Measurements from ENCODE around the gene WTAP. TPM values are rescaled to one million over a fixed set of nuclear protein-coding genes. Genes with fewer than 3 reads are reported as not detected.
A peak's percentile ranks its signal among the peaks of the same experiment; 100 is the strongest.
"Not testable (repeated sequence)": the region's sequence is repeated elsewhere in the genome, so short reads cannot be mapped to it uniquely, and the experiment has no call there.

WTAP gene
- total RNA-seq, 1 donor from 2014 or later = 78.4 TPM

DNA sequence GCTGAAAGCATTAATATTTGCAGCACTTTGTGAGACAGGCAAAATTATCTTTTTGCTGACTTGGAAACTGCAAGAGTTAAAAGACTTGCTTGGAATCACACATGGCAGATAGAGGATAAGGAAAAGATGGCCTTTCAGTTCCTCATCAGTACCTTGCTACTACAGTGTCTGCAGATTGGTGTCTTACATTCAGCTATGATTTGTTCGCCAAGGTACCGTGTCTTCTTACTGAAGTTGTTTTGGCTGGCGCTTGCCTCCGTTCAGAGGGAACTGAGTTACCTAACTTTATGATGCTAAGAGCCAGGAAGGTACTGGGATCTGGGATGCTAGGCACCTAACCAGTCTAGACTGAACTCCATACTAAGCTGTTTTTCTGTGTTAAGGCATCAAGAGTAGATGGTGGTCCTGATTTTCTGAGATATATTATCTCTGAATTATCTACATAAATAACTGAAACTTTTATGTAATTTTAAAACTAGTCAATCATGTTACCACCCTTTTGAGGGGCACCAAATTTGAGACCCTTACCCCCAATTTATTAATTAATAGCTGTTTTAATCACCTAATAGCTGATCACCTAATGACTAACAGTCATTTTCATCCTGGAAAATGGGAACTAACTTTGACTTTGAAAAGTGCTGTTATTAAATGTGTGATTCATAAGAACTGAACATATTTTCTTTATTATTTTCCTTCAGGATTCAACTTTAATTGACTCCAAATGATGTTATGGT lies 2.5 kb downstream of the WTAP start:
- Histone ChIP-seq H3K4me1 (peaks cover 75% of the 10 kb centered on the region), H3K27ac (no peak overlapping the region), H3K9me3 (no peaks in the 10 kb centered on the region), H3K27me3 (ENCODE audit: low read depth) (no peaks in the 10 kb centered on the region), H3K4me3 (peak overlapping the region; percentile 85), H3K36me3 (no peaks in the 10 kb centered on the region)
- ATAC-seq = no peak
- TF ChIP-seq, protein P1, sequence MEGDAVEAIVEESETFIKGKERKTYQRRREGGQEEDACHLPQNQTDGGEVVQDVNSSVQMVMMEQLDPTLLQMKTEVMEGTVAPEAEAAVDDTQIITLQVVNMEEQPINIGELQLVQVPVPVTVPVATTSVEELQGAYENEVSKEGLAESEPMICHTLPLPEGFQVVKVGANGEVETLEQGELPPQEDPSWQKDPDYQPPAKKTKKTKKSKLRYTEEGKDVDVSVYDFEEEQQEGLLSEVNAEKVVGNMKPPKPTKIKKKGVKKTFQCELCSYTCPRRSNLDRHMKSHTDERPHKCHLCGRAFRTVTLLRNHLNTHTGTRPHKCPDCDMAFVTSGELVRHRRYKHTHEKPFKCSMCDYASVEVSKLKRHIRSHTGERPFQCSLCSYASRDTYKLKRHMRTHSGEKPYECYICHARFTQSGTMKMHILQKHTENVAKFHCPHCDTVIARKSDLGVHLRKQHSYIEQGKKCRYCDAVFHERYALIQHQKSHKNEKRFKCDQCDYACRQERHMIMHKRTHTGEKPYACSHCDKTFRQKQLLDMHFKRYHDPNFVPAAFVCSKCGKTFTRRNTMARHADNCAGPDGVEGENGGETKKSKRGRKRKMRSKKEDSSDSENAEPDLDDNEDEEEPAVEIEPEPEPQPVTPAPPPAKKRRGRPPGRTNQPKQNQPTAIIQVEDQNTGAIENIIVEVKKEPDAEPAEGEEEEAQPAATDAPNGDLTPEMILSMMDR (IDR thresholded peaks at IDR 0.05) = no peak
- no peak for DNase-seq
- intact Hi-C loops (cut with DNase I) = no loop called here

DNA sequence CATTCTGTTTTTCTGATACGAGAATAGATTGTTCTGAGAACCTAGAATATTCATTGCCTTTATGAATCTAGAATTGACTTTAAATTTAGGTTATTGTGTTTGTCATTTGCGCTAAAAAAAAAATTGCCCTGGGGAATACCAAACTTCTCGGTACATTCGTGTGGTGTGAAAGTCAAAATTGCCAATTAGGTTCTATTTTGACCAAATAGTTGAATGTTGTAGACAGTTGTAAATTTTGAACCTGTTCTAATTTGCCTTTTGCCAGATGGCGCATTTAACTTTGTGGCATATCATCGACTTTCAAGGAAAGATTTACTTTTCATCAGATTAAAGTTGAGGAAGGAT lies 3.0 kb downstream of the WTAP start:
- intact Hi-C loops (cut with DNase I) = no loop called here
- H3K9me3 ChIP-seq = no peaks in the 10 kb centered on the region
- DNase-seq = no peak
- no peak for ATAC-seq
- H3K4me3 ChIP-seq = no peak overlapping the region
- H3K27ac ChIP-seq = no peak overlapping the region
- H3K36me3 ChIP-seq = no peaks in the 10 kb centered on the region
- H3K27me3 ChIP-seq (ENCODE audit: low read depth) = no peaks in the 10 kb centered on the region
- H3K4me1 ChIP-seq = peaks cover 76% of the 10 kb centered on the region
- TF ChIP-seq, protein P1 (IDR thresholded peaks at IDR 0.05) = no peak

DNA sequence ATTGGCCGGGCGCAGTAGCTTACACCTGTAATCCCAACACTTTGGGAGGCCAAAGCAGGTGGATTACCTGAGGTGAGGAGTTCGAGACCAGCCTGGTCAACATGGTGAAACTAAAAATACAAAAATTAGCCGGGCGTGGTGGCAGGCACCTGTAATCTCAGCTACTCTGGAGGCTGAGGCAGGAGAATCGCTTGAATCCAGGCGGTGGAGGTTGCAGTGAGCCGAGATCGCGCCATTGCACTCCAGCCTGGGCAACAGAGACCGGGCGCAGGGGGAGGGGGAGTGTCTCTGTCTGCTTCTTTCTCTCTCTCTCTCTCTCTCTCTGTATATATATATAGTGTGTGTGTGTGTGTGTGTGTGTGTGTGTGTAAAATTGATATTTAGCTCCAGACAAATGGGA lies 5.2 kb downstream of the WTAP start:
- H3K27ac ChIP-seq; ATAC-seq; DNase-seq; H3K4me3 ChIP-seq; intact Hi-C loops (cut with DNase I); H3K27me3 ChIP-seq (ENCODE audit: low read depth); H3K9me3 ChIP-seq; H3K36me3 ChIP-seq: not testable (repeated sequence)
- H3K4me1 ChIP-seq = peaks cover 72% of the 10 kb centered on the region

DNA sequence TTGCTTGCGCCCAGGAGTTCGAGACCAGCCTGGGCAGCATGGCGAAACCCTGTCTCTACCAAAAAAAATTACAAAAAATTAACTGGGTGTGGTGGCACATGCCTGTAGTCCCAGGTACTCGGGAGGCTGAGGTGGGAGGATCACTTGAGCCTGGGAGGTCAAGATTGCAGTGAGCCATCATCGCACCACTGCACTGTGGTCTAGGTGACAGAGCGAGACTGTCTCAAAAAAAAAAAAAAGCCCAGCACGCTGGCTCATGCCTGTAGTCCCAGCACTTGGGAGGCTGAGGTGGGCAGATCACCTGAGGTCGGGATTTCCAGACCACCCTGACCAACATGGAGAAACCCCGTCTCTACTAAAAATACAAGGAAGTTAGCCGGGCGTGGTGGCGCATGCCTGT lies 6.1 kb downstream of the WTAP start:
- intact Hi-C loops (cut with DNase I); ATAC-seq; H3K9me3 ChIP-seq; H3K27ac ChIP-seq; DNase-seq; H3K4me3 ChIP-seq; H3K27me3 ChIP-seq (ENCODE audit: low read depth): not testable (repeated sequence)
- Histone ChIP-seq H3K4me1 (peaks cover 75% of the 10 kb centered on the region), H3K36me3 (peaks cover 17% of the 10 kb centered on the region)

DNA sequence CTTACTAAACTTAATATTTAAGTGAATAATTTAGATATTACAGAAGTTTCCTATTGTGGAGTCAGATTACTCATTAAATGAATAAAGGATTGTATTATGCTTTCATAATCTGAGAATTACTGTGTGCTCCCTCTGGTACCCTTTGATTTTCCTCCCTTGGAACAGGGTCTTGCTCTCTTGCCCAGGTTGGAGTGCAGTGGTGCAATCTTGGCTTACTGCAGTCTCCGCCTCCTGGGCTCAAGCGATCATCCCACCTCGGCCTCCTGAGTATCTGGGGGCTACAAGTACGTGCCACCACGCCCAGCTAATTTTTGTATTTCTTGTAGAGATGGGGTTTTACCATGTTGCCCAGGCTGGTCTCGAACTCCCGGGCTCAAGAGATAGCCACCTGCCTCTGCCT lies 9.6 kb downstream of the WTAP start:
- TF ChIP-seq, protein P1 (IDR thresholded peaks at IDR 0.05) = no peak
- no peak for ATAC-seq
- H3K27ac ChIP-seq = no peak overlapping the region

GRCh38 chr6:159739341-159739740 lies 12.0 kb downstream of the WTAP start:
- H3K4me3 ChIP-seq = no peak overlapping the region
- H3K27ac ChIP-seq = no peak overlapping the region
- no peaks in the 10 kb centered on the region for H3K9me3 ChIP-seq
- ATAC-seq = no peak
- no peaks in the 10 kb centered on the region for H3K27me3 ChIP-seq (ENCODE audit: low read depth)
- peaks cover 22% of the 10 kb centered on the region for H3K4me1 ChIP-seq
- DNase-seq = no peak
- intact Hi-C loops (cut with DNase I) = no loop called here
- H3K36me3 ChIP-seq = peaks cover 75% of the 10 kb centered on the region
- TF ChIP-seq, protein P1 (IDR thresholded peaks at IDR 0.05) = no peak

More for the DNA sequence above, 9.6 kb downstream of the WTAP start:
- Histone ChIP-seq H3K4me1 (peaks cover 47% of the 10 kb centered on the region), H3K9me3 (no peaks in the 10 kb centered on the region), H3K4me3 (no peak overlapping the region), H3K36me3 (peaks cover 50% of the 10 kb centered on the region), H3K27me3 (ENCODE audit: low read depth) (no peaks in the 10 kb centered on the region)
- intact Hi-C loops (cut with DNase I) = no loop called here
- DNase-seq = no peak

Data from lower lobe of right lung (tissue), 2 donors.